Activated CD4-positive, alpha-beta T cell treated with anti-CD3 and anti-CD28 coated beads for 36 hours (primary cell): ENCODE measurements around the gene CREM. TPM values are rescaled to one million over a fixed set of nuclear protein-coding genes. Genes with fewer than 3 reads are reported as not detected.

Experiments used
- ATAC-seq: fragments of 200-7000 bp; cut with Tn5 transposase; one replicate; pipeline ENCODE4 v1.10.0; 2021; ENCODE audit warnings: mild to moderate bottlenecking, moderate library complexity
- CTCF ChIA-PET: fragments of 350-600 bp; sonication (Branson Sonifier 250); formaldehyde crosslinking; loops from one replicate; lab custom pipeline; 2021; ENCODE audit warnings: antibody characterized with exemption; lab: Charles Lee
- POLR2A ChIA-PET: fragments of 350-600 bp; sonication (Branson Sonifier 250); formaldehyde crosslinking; loops from one replicate; lab custom pipeline; 2021; ENCODE audit warnings: antibody characterized with exemption, inconsistent platforms; lab: Charles Lee
- DNase-seq: peaks from one replicate; pipeline ENCODE4 v3.0.0-alpha.2; 2020
- H3K27ac Mint-ChIP-seq: one replicate; pipeline ENCODE4 v1.8.0; 2021; ENCODE audit warnings: mixed read lengths
- H3K27me3 Mint-ChIP-seq: one replicate; pipeline ENCODE4 v1.8.0; 2021; ENCODE audit warnings: mixed read lengths
- H3K36me3 Mint-ChIP-seq: one replicate; pipeline ENCODE4 v1.8.0; 2021; ENCODE audit warnings: low read depth, mixed read lengths
- H3K4me1 Mint-ChIP-seq: one replicate; pipeline ENCODE4 v1.8.0; 2021; ENCODE audit warnings: mixed read lengths
- H3K4me3 Mint-ChIP-seq: one replicate; pipeline ENCODE4 v1.8.0; 2021; ENCODE audit warnings: mild to moderate bottlenecking, moderate library complexity, mixed read lengths
- H3K9me3 Mint-ChIP-seq: one replicate; pipeline ENCODE4 v1.8.0; 2021; ENCODE audit warnings: low read depth, mixed read lengths
- intact Hi-C, 2 experiments: fragments of 100-400 bp; cut with DNase I in 1 of 2; cut with micrococcal nuclease in 1 of 2; formaldehyde crosslinking; loops; one replicate each; pipeline versions ENCODE4 v1.14.2 to v1.15.1; 2022 to 2024; cut with DNase I, micrococcal nuclease
- total RNA-seq, 2 experiments: library from RNA; stranded (reverse); gene quantifications; one replicate each; pipeline ENCODE4 v1.2.3, GENCODE V29; 2021

CREM gene
- total RNA-seq, 2 experiments from 2014 or later = 106 to 126 TPM

DNA sequence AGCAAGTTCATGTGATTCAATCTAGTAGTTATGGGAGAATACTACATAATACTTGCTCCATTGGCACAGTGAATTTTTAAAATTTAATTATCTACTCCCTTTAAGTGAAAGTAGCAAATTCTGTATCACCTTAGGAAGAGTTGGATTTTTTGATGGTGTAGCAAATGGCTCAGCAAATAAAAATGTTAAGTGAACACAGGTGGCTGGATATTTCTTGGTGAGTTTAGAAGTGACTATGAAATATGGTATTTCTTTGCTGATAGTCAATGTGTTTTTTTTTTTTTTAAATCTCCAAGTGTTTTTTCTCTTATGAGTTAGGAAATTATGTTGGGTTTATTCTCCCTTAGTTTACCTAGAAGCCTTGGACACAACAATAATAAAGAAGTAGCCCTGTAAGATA, 67.8 kb downstream of the CREM start:
- H3K27me3 Mint-ChIP-seq = no peaks in the 10 kb centered on the region
- no peaks in the 10 kb centered on the region for H3K9me3 Mint-ChIP-seq
- ChIA-PET POLR2A (interaction anchor here (0.6 to 2.9 kb wide), 6 partner anchors 16 to 133 kb away, joined by 3 to 93 read pairs (median 4); partner anchors contain the start of gene CREM), CTCF (interaction anchor here (0.8 to 3.4 kb wide), 8 partner anchors 15 to 113 kb away, joined by 3 to 102 read pairs (median 14); partner anchors contain the start of gene CREM)
- H3K4me3 Mint-ChIP-seq = peak overlapping the region; percentile 79
- no peak for DNase-seq
- no peak for ATAC-seq
- intact Hi-C loops = no loop called here
- peaks cover 29% of the 10 kb centered on the region for H3K36me3 Mint-ChIP-seq
- peak overlapping the region; percentile 98 for H3K27ac Mint-ChIP-seq
- peaks cover 45% of the 10 kb centered on the region for H3K4me1 Mint-ChIP-seq

DNA sequence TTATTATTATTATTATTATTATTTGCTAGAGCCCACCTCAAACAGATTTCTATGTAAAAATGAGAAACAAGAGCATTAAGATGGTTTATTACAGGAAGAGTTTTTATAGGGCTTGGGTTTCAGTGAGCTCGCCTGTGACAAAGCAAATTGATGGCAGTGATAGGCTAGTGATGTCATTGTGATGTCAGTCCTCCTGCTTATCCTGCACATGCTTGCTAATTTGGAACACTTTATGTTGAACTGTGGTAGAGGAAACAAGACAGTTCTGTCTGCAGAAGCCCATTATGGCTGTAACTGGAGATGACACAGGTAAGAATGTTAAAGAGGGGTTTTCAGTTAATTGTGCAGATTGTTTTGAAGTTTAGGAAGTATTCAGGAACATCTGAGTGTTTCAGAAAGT, 68.3 kb downstream of the CREM start:
- no peaks in the 10 kb centered on the region for H3K9me3 Mint-ChIP-seq
- ChIA-PET POLR2A (interaction anchor here (0.6 to 2.9 kb wide), 10 partner anchors 16 to 161 kb away, joined by 3 to 93 read pairs (median 4); partner anchors contain the start of gene CREM), CTCF (interaction anchor here (1.3 to 3.4 kb wide), 15 partner anchors 15 to 368 kb away, joined by 3 to 102 read pairs (median 9); partner anchors contain the start of gene CREM)
- H3K27me3 Mint-ChIP-seq = no peaks in the 10 kb centered on the region
- H3K36me3 Mint-ChIP-seq = peaks cover 29% of the 10 kb centered on the region
- intact Hi-C loops = loop anchor here (1.0 to 5.0 kb wide), 8 partner anchors 23 to 178 kb away; partner anchors contain the start of gene CUL2 (in 1 of the 2)
- ATAC-seq = peak; percentile 25
- peaks cover 45% of the 10 kb centered on the region for H3K4me1 Mint-ChIP-seq
- H3K27ac Mint-ChIP-seq = peak overlapping the region; percentile 98
- DNase-seq = peak; percentile 61
- peak overlapping the region; percentile 79 for H3K4me3 Mint-ChIP-seq

DNA sequence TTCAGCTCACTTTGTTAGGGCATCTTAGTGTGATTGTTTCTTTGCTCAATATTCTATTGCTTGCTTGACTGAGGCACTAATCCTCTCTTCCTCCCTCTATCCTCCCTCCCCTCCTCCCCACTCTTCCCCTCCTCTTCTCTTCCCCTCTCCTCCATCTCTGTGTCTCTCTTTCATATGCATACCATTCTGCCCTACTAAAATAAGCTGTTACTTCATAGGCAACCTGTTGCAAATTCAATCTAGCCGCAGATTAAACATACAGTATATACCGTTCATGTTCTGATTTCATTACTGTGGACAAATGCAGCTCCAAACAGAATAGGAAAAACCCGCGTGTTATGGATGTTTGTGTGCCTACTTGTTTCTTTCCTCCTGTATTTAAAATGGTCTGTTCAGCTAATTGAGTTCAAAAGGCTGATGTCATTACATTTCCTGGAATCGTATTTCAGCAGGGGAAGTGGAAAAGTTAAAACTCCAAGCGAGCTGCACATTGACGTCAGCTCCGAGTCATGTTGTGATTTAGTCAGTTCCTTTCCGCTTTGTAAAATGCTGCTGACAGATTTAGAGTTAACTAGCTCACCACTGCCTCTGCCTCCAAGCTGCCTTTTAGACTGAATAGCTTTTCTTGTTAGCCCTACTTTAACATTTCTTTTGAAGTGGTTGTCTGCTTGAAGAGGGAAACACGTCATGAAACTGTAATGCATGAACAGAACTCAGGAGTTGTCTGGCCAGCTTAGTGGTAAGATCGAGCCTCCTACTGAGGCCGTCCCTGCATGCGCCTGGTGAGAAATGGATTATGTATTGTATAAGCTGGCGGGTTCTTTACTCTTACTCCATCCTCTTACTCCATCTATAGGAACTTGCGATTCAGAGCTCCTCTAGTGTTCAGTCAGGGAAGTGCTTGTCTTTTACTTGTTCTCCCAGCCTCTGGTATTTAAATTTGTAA, 69.0 kb downstream of the CREM start:
- H3K4me3 Mint-ChIP-seq = peak overlapping the region; percentile 79
- H3K36me3 Mint-ChIP-seq = peaks cover 29% of the 10 kb centered on the region
- no peaks in the 10 kb centered on the region for H3K9me3 Mint-ChIP-seq
- H3K27me3 Mint-ChIP-seq = no peaks in the 10 kb centered on the region
- peak; percentile 89 for DNase-seq
- intact Hi-C loops = loop anchor here (1.0 to 5.0 kb wide), 12 partner anchors 13 to 201 kb away; partner anchors contain the start of genes CUL2 (in 2 of the 2) and CREM (in 1 of the 2)
- ChIA-PET POLR2A (interaction anchor here (0.6 to 2.9 kb wide), 18 partner anchors 13 to 279 kb away, joined by 3 to 93 read pairs (median 3); partner anchors contain the start of gene CREM), CTCF (interaction anchor here (0.5 to 3.4 kb wide), 39 partner anchors 11 to 449 kb away, joined by 3 to 102 read pairs (median 5); partner anchors contain the start of genes CREM and CUL2)
- H3K4me1 Mint-ChIP-seq = peaks cover 50% of the 10 kb centered on the region
- H3K27ac Mint-ChIP-seq = peak overlapping the region; percentile 98
- peak; percentile 91 for ATAC-seq

DNA sequence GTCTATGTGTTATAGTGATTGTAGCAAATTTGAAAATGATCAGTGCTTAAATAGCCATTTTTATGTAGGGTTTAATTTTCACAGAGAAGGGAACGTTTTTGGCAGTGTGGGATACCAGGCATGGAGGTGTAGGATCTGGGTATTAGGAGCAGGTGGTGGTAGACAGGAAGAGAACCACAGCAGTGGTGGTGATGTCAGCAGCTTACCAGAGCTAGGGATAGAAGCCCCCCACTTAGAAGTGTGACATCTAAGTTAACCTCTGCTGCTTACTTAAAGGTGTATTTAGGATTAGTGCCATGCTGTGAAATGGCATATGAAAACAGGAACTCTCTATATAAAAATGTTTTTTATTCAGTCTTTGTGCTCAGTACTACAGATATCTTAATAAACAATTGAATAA, 73.8 kb downstream of the CREM start:
- intact Hi-C loops = no loop called here
- Mint-ChIP-seq H3K27ac (peak overlapping the region; percentile 10), H3K27me3 (no peaks in the 10 kb centered on the region), H3K36me3 (peaks cover 25% of the 10 kb centered on the region), H3K4me3 (no peak overlapping the region), H3K4me1 (peaks cover 38% of the 10 kb centered on the region), H3K9me3 (no peaks in the 10 kb centered on the region)
- ChIA-PET CTCF (interaction anchor here (1.4 to 2.2 kb wide), 2 partner anchors 16 to 81 kb away, joined by 7 to 8 read pairs; no protein-coding TSS in a partner anchor), POLR2A (no interaction called here)
- ATAC-seq = no peak
- DNase-seq = no peak

DNA sequence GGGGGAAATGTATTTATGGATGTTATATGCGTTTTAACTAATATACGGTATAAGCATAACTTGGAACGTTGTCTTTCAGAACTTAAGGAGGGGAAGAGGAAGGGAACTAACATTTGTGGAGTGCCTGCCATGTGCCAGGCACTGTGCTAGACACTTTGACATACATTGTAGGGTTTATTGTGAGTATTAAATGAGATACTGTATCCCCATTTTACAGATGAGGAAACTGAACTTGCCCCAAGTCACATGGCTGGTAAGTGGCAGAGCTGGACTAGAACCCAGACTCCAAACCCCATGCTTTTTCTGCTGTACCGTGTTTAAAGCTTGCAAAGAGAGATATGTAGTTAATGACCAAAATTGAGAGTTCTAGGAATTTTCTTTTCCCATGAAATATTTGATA, 74.6 kb downstream of the CREM start:
- intact Hi-C loops = no loop called here
- ATAC-seq (no peak), DNase-seq (no peak)
- Mint-ChIP-seq H3K9me3 (no peaks in the 10 kb centered on the region), H3K36me3 (peaks cover 26% of the 10 kb centered on the region), H3K4me1 (peaks cover 33% of the 10 kb centered on the region), H3K27me3 (no peaks in the 10 kb centered on the region), H3K4me3 (no peak overlapping the region), H3K27ac (peak overlapping the region; percentile 70)
- POLR2A ChIA-PET = interaction anchor here (0.6 to 1.1 kb wide), 3 partner anchors 22 to 494 kb away, joined by 3 to 4 read pairs (median 3); partner anchors contain the start of gene CREM
- CTCF ChIA-PET = interaction anchor here (1.2 to 2.2 kb wide), 3 partner anchors 16 to 434 kb away, joined by 3 to 7 read pairs (median 5); no protein-coding TSS in a partner anchor

DNA sequence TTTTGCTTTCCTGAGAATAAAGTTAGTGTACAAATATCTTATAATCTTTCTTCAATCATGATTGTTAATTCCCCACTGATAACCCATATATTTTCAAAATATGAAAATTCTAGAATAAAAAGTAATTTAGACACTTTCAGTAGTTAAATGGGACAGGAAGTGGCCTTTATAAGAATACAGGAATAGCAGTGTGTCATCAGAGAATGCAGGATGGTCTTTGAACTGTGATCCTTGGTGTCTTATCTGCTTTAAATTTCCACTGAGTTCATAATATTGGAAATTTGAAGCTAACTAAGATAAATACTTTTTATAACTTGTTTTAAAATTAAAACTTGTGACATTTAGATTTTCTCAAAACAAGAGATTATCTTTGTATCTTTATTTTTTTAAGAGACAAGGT, 75.4 kb downstream of the CREM start:
- intact Hi-C loops = no loop called here
- H3K4me1 Mint-ChIP-seq = peaks cover 35% of the 10 kb centered on the region
- H3K36me3 Mint-ChIP-seq = peaks cover 34% of the 10 kb centered on the region
- H3K27me3 Mint-ChIP-seq = no peaks in the 10 kb centered on the region
- no peak overlapping the region for H3K27ac Mint-ChIP-seq
- H3K9me3 Mint-ChIP-seq = no peaks in the 10 kb centered on the region
- DNase-seq = no peak
- CTCF ChIA-PET = interaction anchor here (0.6 to 2.2 kb wide), 5 partner anchors 15 to 433 kb away, joined by 3 to 7 read pairs (median 3); no protein-coding TSS in a partner anchor
- POLR2A ChIA-PET = interaction anchor here (0.6 to 1.1 kb wide), 3 partner anchors 22 to 493 kb away, joined by 3 to 4 read pairs (median 3); partner anchors contain the start of gene CREM
- H3K4me3 Mint-ChIP-seq = no peak overlapping the region
- ATAC-seq = no peak

DNA sequence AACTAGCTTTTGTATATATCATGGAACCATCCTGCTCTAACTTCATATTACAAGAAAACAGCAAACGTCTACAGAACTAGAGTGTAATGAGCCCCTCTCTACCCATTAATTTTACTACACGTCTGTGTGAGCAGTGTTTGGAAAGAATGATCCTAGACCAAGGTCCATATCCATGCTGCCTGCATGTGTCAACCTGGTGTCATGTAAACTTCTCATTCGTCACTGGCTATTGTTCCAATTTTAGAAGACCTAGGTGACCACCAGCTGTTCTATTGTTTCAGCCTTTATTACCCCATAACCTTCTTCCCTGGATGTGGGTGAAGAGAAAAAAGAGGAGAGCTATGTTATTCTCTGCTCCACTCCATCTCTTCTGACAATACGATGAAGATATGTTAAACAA, 77.1 kb downstream of the CREM start:
- H3K9me3 Mint-ChIP-seq = no peaks in the 10 kb centered on the region
- no peaks in the 10 kb centered on the region for H3K27me3 Mint-ChIP-seq
- no peak overlapping the region for H3K27ac Mint-ChIP-seq
- POLR2A ChIA-PET = no interaction called here
- peaks cover 35% of the 10 kb centered on the region for H3K36me3 Mint-ChIP-seq
- peaks cover 36% of the 10 kb centered on the region for H3K4me1 Mint-ChIP-seq
- CTCF ChIA-PET = interaction anchor here (0.7 to 6.1 kb wide), 6 partner anchors 7 to 1951 kb away, joined by 3 to 34 read pairs (median 6); no protein-coding TSS in a partner anchor
- ATAC-seq (no peak), DNase-seq (no peak)
- intact Hi-C loops = no loop called here
- H3K4me3 Mint-ChIP-seq = no peak overlapping the region

DNA sequence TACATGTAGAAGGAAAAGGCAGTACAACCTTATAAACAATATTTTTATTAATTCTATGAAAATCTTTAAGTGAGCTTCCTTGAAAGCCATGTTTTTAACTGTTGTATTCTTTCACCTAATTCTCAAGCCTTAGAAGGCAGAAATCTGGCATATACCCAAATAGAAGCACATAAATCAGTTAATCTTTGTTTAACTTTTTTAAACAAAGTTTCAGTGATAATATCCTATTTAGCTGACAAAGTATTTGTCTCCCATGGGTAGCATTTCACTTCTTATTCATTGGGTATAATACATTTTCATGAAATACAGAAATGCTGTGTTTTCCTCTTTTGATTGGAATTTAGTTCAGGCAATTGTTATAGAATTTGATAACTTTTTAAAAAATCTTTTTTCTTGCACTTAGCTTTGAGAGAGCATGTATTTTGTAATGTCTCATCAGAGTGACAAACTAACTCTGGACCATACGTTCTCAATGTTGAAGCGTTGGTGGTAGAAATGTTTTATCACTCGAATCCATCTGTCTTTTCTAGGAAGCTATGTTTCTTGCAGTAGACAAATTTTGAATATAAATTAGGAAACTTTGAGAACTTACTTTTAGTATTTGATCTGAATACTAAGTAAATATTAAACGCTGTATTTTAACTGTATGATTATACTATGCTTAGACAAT, 78.1 kb downstream of the CREM start:
- intact Hi-C loops = no loop called here
- Mint-ChIP-seq H3K27ac (no peak overlapping the region), H3K36me3 (peaks cover 42% of the 10 kb centered on the region), H3K9me3 (no peaks in the 10 kb centered on the region), H3K27me3 (no peaks in the 10 kb centered on the region), H3K4me3 (no peak overlapping the region), H3K4me1 (peaks cover 42% of the 10 kb centered on the region)
- ChIA-PET POLR2A (no interaction called here), CTCF (interaction anchor here (1.2 to 6.1 kb wide), 6 partner anchors 8 to 85 kb away, joined by 3 to 34 read pairs (median 5); no protein-coding TSS in a partner anchor)
- DNase-seq = no peak
- no peak for ATAC-seq

DNA sequence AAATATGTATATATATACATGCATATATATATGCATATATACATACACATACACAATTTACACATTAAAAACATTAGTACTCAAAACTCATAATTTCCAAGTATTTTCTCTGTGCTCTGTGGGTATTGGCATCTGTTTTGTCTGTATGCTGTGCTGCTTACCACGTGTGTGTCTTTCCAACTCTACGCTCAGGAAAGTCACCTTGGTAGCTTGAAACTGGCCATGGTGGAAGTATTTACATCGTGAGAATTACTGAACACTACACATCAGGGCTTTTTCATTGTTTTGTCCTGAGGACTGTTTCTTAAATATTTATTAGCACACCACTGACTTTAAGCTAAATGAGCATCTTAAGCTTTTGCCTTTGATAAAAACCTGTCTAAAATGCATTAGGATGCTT, 79.6 kb downstream of the CREM start:
- H3K36me3 Mint-ChIP-seq = peaks cover 50% of the 10 kb centered on the region
- no peak for DNase-seq
- H3K9me3 Mint-ChIP-seq = no peaks in the 10 kb centered on the region
- CTCF ChIA-PET = interaction anchor here (0.9 to 6.1 kb wide), 5 partner anchors 9 to 83 kb away, joined by 3 to 34 read pairs (median 5); no protein-coding TSS in a partner anchor
- POLR2A ChIA-PET = interaction anchor here (0.6 kb wide), 1 partner anchor 80 kb away, joined by 3 read pairs; no protein-coding TSS in a partner anchor
- H3K4me3 Mint-ChIP-seq = no peak overlapping the region
- peaks cover 37% of the 10 kb centered on the region for H3K4me1 Mint-ChIP-seq
- no peak for ATAC-seq
- intact Hi-C loops = no loop called here
- H3K27me3 Mint-ChIP-seq = no peaks in the 10 kb centered on the region
- no peak overlapping the region for H3K27ac Mint-ChIP-seq

DNA sequence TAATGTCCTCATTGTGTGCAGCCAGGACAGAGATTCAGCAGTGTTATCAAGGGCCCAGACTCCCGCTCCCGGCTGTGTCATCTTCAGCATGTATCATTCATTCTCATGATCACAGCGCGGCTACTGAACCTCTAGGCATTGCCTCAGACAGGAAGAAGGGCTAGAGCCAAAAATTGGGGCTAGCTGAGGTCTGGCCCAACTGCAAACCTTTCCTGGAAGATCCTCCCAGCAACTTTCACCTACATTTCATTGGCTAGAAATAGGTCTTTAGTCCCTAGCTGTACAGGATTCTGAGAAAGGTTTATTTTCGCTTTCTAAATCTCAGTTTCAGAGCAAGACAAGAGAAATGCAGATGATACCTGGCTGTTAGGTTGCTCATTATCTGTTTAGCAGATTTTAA, 81.9 kb downstream of the CREM start:
- H3K4me1 Mint-ChIP-seq = peaks cover 24% of the 10 kb centered on the region
- peak; percentile 72 for DNase-seq
- intact Hi-C loops = loop anchor here in 1 of 2 experiments (1.0 kb wide), 1 partner anchor 12 kb away; no protein-coding TSS in a partner anchor
- ChIA-PET CTCF (interaction anchor here (0.5 to 6.1 kb wide), 6 partner anchors 9 to 60 kb away, joined by 3 to 34 read pairs (median 4); no protein-coding TSS in a partner anchor), POLR2A (interaction anchor here (1.1 kb wide), 1 partner anchor 13 kb away, joined by 3 read pairs; no protein-coding TSS in a partner anchor)
- H3K9me3 Mint-ChIP-seq = no peaks in the 10 kb centered on the region
- peaks cover 52% of the 10 kb centered on the region for H3K36me3 Mint-ChIP-seq
- ATAC-seq = peak; percentile 93
- peak overlapping the region; percentile 36 for H3K4me3 Mint-ChIP-seq
- H3K27me3 Mint-ChIP-seq = no peaks in the 10 kb centered on the region
- H3K27ac Mint-ChIP-seq = peak overlapping the region; percentile 75
